ENCODE measurements around the gene PXYLP1.

GRCh38 chr3:141259821-141260629 is 28.4 kb downstream of the PXYLP1 start:
- TF ChIP-seq CTCF (conservative IDR thresholded peaks at IDR 0.05) = no peak
- no peak for TF ChIP-seq EZH2 (IDR thresholded peaks at IDR 0.05; ENCODE audit: low read depth)
